ENCODE measurements around the gene PGD. TPM values are rescaled to one million over a fixed set of nuclear protein-coding genes. Genes with fewer than 3 reads are reported as not detected.

The PGD gene
- total RNA-seq, 2 donors from 2014 or later = 66.7 to 78.8 TPM

DNA sequence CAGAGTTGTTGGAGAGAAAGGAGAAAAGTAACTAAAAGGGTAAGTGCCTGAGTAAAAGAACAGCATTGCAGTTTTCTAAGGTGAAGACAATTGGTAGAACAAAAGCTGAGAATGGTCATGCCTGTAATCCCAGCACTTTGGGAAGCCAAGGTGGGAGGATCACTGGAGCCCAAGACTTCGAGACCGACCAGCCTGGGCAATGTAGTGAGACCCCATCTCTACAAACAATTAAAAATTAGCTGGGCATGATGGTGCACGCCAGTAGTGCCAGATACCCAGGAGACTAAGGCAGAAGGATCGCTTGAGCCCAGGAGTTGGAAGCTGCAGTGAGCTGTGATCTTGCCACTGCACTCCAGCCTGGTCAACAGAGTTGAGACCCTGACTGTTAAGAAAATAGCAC is 15.2 kb upstream of the PGD start:
- ATAC-seq (replicated peaks in 1 of 2) = no peak
- Mint-ChIP-seq H3K9me3 (no peaks in the 10 kb centered on the region), H3K36me3 (ENCODE audit: insufficient read depth in 2 of 2) (no peaks in the 10 kb centered on the region), H3K27me3 (ENCODE audit: low read depth) (no peaks in the 10 kb centered on the region), H3K4me1 (ENCODE audit: low read depth) (peaks cover 10% of the 10 kb centered on the region), H3K27ac (no peak overlapping the region), H3K4me3 (no peak overlapping the region)
- DNase-seq = no peak

DNA sequence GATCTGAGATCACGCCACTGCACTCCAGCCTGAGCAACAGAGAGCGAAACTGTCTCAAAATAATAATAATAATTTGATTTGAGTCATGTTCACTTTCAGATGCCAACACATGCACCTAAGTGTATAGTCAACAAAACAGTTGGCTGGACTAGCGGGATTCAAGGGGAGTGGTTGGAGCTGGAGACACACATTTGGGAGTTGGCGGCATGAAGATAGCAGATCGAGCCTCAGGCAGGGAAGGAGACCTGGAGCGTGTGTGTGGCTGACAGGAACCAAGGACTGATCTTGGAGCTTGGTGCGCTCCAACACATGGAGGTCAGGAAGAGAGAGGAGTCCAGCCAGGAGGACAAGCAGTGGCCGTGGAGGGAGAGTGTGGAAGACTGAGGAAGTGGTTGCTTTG is 14.6 kb upstream of the PGD start:
- H3K9me3 Mint-ChIP-seq = no peaks in the 10 kb centered on the region
- DNase-seq (no peak), ATAC-seq (replicated peaks in 1 of 2) (no peak)
- peaks cover 11% of the 10 kb centered on the region for H3K4me1 Mint-ChIP-seq (ENCODE audit: low read depth)
- no peaks in the 10 kb centered on the region for H3K36me3 Mint-ChIP-seq (ENCODE audit: insufficient read depth in 2 of 2)
- H3K4me3 Mint-ChIP-seq = no peak overlapping the region
- H3K27me3 Mint-ChIP-seq (ENCODE audit: low read depth) = no peaks in the 10 kb centered on the region
- H3K27ac Mint-ChIP-seq = no peak overlapping the region

GRCh38 chr1:10386761-10387676 is 11.8 kb upstream of the PGD start:
- Mint-ChIP-seq H3K27ac (no peak overlapping the region), H3K4me3 (no peak overlapping the region), H3K9me3 (peaks cover 0 to 1% of the 10 kb centered on the region in 2 donors), H3K36me3 (ENCODE audit: insufficient read depth in 2 of 2) (no peaks in the 10 kb centered on the region), H3K4me1 (ENCODE audit: low read depth) (peaks cover 11% of the 10 kb centered on the region), H3K27me3 (ENCODE audit: low read depth) (no peaks in the 10 kb centered on the region)
- DNase-seq = no peak
- ATAC-seq (replicated peaks in 1 of 2) = no peak

GRCh38 chr1:10387677-10388386 is 11.0 kb upstream of the PGD start:
- DNase-seq = no peak
- Mint-ChIP-seq H3K4me1 (ENCODE audit: low read depth) (peaks cover 11% of the 10 kb centered on the region), H3K4me3 (no peak overlapping the region), H3K27ac (no peak overlapping the region), H3K36me3 (ENCODE audit: insufficient read depth in 2 of 2) (no peaks in the 10 kb centered on the region), H3K27me3 (ENCODE audit: low read depth) (no peaks in the 10 kb centered on the region), H3K9me3 (peaks cover 0 to 1% of the 10 kb centered on the region in 2 donors)
- ATAC-seq (replicated peaks in 1 of 2) = no peak

GRCh38 chr1:10388387-10388715 is 10.5 kb upstream of the PGD start:
- ATAC-seq (replicated peaks in 1 of 2) = no peak
- peaks cover 0 to 1% of the 10 kb centered on the region in 2 donors for H3K9me3 Mint-ChIP-seq
- no peaks in the 10 kb centered on the region for H3K27me3 Mint-ChIP-seq (ENCODE audit: low read depth)
- H3K4me3 Mint-ChIP-seq = no peak overlapping the region
- H3K4me1 Mint-ChIP-seq (ENCODE audit: low read depth) = peaks cover 11% of the 10 kb centered on the region
- no peaks in the 10 kb centered on the region for H3K36me3 Mint-ChIP-seq (ENCODE audit: insufficient read depth in 2 of 2)
- H3K27ac Mint-ChIP-seq = no peak overlapping the region
- no peak for DNase-seq

DNA sequence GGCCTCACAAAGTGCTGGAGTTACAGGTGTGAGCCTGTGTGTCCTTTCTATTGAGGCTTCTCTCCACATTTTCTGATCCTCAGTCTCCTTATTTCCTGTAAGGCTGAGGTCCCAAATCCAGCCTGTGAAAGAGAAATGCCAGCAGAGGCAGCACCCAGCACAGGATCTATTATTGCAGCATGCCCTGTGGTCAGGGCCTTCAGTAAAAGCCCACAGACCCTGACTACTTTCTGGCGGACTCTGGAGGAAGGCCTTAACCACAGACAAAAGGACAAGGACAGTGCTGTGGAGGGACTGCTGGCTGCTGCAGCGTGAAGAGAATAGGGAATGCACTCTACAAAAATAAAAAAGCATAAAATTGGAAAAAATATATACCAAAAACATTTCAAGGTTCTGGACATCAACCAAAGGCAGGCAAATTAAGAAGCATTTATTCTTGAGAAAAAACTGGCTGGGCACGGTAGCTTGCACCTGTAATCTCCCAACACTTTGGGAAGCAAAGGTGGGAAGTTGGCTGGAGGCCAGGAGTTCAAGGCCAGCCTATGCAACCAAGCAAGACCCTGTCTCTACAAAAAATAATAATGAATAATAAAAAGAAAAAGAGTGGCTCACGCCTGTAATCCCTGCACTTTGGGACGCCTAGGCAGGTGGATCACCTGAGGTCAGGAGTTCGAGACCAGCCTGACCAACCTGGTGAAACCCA is 9.4 kb upstream of the PGD start:
- H3K36me3 Mint-ChIP-seq (ENCODE audit: insufficient read depth in 2 of 2) = peaks cover 2% of the 10 kb centered on the region in 2 donors
- no peak overlapping the region for H3K4me3 Mint-ChIP-seq
- DNase-seq (no peak), ATAC-seq (replicated peaks in 1 of 2) (no peak)
- no peak overlapping the region for H3K27ac Mint-ChIP-seq
- peaks cover 11% of the 10 kb centered on the region for H3K4me1 Mint-ChIP-seq (ENCODE audit: low read depth)
- no peaks in the 10 kb centered on the region for H3K27me3 Mint-ChIP-seq (ENCODE audit: low read depth)
- H3K9me3 Mint-ChIP-seq = peaks cover 0 to 2% of the 10 kb centered on the region in 2 donors

DNA sequence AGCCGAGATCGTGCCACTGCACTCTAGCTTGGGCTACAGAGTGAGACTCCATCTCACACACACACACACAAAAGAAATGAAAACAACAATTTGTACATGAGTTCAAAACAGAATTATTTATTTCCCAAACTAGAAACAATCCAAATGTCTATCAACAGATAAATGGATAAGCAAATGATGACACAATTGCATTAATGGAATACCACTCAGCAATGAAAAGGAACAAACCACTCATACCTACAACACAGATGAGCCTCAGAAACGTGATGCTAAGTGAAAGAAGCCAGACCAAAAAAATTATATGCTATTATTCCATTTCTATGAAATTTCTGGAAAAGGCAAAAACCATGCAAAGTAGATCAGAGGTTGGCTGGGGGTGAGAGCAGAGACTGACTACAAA is 2.0 kb upstream of the PGD start:
- Mint-ChIP-seq H3K27ac (no peak overlapping the region), H3K4me1 (ENCODE audit: low read depth) (peaks cover 28% of the 10 kb centered on the region), H3K4me3 (peak overlapping the region; percentile 6 to 19), H3K9me3 (peaks cover 0 to 2% of the 10 kb centered on the region in 2 donors), H3K36me3 (ENCODE audit: insufficient read depth in 2 of 2) (peaks cover 2 to 11% of the 10 kb centered on the region in 2 donors), H3K27me3 (ENCODE audit: low read depth) (no peaks in the 10 kb centered on the region)
- no peak for ATAC-seq (replicated peaks in 1 of 2)
- DNase-seq = no peak

DNA sequence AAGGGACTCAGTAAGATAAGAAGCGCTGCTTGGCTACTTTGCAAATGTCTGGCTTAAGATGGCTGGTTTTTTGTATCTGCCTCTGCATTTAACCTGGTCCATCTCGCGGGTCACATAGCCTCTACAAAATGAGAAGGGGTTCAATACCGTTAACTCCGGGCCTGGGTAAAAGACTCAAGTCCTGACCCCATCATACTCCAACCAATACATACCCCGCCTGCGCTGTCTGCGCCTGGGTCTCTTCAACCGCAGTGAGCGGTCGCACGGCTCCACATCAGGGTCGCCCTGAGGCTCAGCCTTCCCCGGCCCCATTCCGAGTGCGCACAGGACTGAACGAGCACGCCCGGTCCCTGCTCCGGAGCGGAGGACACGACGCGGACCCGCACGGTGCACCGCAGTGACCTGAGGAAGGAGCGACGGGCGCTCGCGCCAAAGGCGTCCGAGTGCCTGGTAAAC is 558 bp upstream of the PGD start:
- Mint-ChIP-seq H3K27me3 (ENCODE audit: low read depth) (no peaks in the 10 kb centered on the region), H3K36me3 (ENCODE audit: insufficient read depth in 2 of 2) (peaks cover 4 to 12% of the 10 kb centered on the region in 2 donors), H3K27ac (no peak overlapping the region), H3K4me3 (peak overlapping the region; percentile 95 to 96), H3K9me3 (peaks cover 0 to 1% of the 10 kb centered on the region in 2 donors), H3K4me1 (ENCODE audit: low read depth) (peaks cover 30% of the 10 kb centered on the region)
- DNase-seq (no peak), ATAC-seq (replicated peaks in 1 of 2) (no peak)

GRCh38 chr1:10399444-10399941 is 629 bp downstream of the PGD start:
- Mint-ChIP-seq H3K4me1 (ENCODE audit: low read depth) (peaks cover 35% of the 10 kb centered on the region), H3K27me3 (ENCODE audit: low read depth) (no peaks in the 10 kb centered on the region)

GRCh38 chr1:10400013-10400412 is 1.1 kb downstream of the PGD start:
- Mint-ChIP-seq H3K9me3 (no peaks in the 10 kb centered on the region), H3K27me3 (ENCODE audit: low read depth) (no peaks in the 10 kb centered on the region), H3K4me1 (ENCODE audit: low read depth) (peaks cover 35% of the 10 kb centered on the region), H3K27ac (peak overlapping the region; percentile 52), H3K36me3 (ENCODE audit: insufficient read depth in 2 of 2) (peaks cover 5 to 18% of the 10 kb centered on the region in 2 donors), H3K4me3 (peak overlapping the region; percentile 92 to 96)
- ATAC-seq (replicated peaks in 1 of 2) (no peak), DNase-seq (no peak)

More at GRCh38 chr1:10399444-10399941, 629 bp downstream of the PGD start:
- H3K9me3 Mint-ChIP-seq = no peaks in the 10 kb centered on the region
- DNase-seq (no peak), ATAC-seq (replicated peaks in 1 of 2) (no peak)
- H3K36me3 Mint-ChIP-seq (ENCODE audit: insufficient read depth in 2 of 2) = peaks cover 5 to 18% of the 10 kb centered on the region in 2 donors
- peak overlapping the region; percentile 92 to 96 for H3K4me3 Mint-ChIP-seq
- peak overlapping the region; percentile 52 for H3K27ac Mint-ChIP-seq

DNA sequence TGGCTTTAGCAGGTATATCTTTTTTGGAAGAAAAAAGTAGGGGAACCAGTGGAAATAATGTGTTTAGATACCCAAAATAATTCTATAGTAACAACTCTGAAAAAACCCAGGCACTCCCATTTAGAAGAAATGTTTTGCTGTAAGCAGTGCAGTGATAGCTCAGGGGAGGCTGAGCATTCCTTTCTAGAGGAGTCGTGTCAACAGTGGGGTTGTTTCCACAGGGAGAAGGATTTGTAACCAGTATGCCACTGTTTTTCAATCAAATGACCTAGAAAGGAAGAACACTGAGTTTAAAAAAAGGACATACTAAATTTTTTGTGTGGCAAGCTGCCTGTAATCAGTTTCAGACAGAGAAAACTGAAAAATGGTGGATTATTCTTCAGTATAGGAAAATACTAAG is 2.4 kb downstream of the PGD start:
- peak overlapping the region; percentile 65 for H3K27ac Mint-ChIP-seq
- ATAC-seq (replicated peaks in 1 of 2) (no peak), DNase-seq (no peak)
- H3K4me1 Mint-ChIP-seq (ENCODE audit: low read depth) = peaks cover 35% of the 10 kb centered on the region
- peaks cover 5 to 18% of the 10 kb centered on the region in 2 donors for H3K36me3 Mint-ChIP-seq (ENCODE audit: insufficient read depth in 2 of 2)
- no peaks in the 10 kb centered on the region for H3K27me3 Mint-ChIP-seq (ENCODE audit: low read depth)
- H3K4me3 Mint-ChIP-seq = no peak overlapping the region
- H3K9me3 Mint-ChIP-seq = no peaks in the 10 kb centered on the region

- no peak for DNase-seq
- Mint-ChIP-seq H3K27ac (no peak overlapping the region), H3K36me3 (ENCODE audit: insufficient read depth in 2 of 2) (peaks cover 5 to 23% of the 10 kb centered on the region in 2 donors), H3K27me3 (ENCODE audit: low read depth) (no peaks in the 10 kb centered on the region), H3K4me1 (ENCODE audit: low read depth) (peaks cover 35% of the 10 kb centered on the region), H3K9me3 (no peaks in the 10 kb centered on the region), H3K4me3 (no peak overlapping the region)
- ATAC-seq (replicated peaks in 1 of 2) = no peak
These were observed 3.9 kb downstream of the PGD start for GRCh38 chr1:10402729-10403274.
